Activated CD4-positive, alpha-beta memory T cell treated with anti-CD3 and anti-CD28 coated beads for 36 hours (primary cell): ENCODE measurements around the gene UBC. TPM values are rescaled to one million over a fixed set of nuclear protein-coding genes. Genes with fewer than 3 reads are reported as not detected.
"Not testable (repeated sequence)": the region's sequence is repeated elsewhere in the genome, so short reads cannot be mapped to it uniquely, and the experiment has no call there.

ENCODE experiments used
- CTCF ChIA-PET: fragments of 350-600 bp; sonication (Branson Sonifier 250); formaldehyde crosslinking; loops from one replicate; lab custom pipeline; 2021; ENCODE audit warnings: antibody characterized with exemption, inconsistent platforms; lab: Charles Lee
- POLR2A ChIA-PET: fragments of 350-600 bp; sonication (Branson Sonifier 250); formaldehyde crosslinking; loops from one replicate; lab custom pipeline; 2021; ENCODE audit warnings: antibody characterized with exemption; lab: Charles Lee
- DNase-seq: peaks from one replicate; pipeline ENCODE4 v3.0.0-alpha.2; 2020
- H3K27ac Mint-ChIP-seq: one replicate; pipeline ENCODE4 v1.8.0; 2021; ENCODE audit warnings: mixed read lengths
- H3K27me3 Mint-ChIP-seq: one replicate; pipeline ENCODE4 v1.8.0; 2021; ENCODE audit warnings: mixed read lengths
- H3K36me3 Mint-ChIP-seq: one replicate; pipeline ENCODE4 v1.8.0; 2021; ENCODE audit warnings: mixed read lengths
- H3K4me1 Mint-ChIP-seq: one replicate; pipeline ENCODE4 v1.8.0; 2021; ENCODE audit warnings: low read depth, mixed read lengths
- H3K4me3 Mint-ChIP-seq: one replicate; pipeline ENCODE4 v1.8.0; 2021; ENCODE audit warnings: mild to moderate bottlenecking, mixed read lengths
- H3K9me3 Mint-ChIP-seq: one replicate; pipeline ENCODE4 v1.8.0; 2021; ENCODE audit warnings: mixed read lengths
- intact Hi-C: fragments of 100-400 bp; cut with micrococcal nuclease; formaldehyde crosslinking; loops from one replicate; pipeline ENCODE4 v1.15.1; 2023
- total RNA-seq, 2 experiments: library from RNA; stranded (reverse); gene quantifications; one replicate each; pipeline ENCODE4 v1.2.3, GENCODE V29; 2021

UBC gene
- total RNA-seq, 2 experiments from 2014 or later: 940 to 950 TPM

DNA sequence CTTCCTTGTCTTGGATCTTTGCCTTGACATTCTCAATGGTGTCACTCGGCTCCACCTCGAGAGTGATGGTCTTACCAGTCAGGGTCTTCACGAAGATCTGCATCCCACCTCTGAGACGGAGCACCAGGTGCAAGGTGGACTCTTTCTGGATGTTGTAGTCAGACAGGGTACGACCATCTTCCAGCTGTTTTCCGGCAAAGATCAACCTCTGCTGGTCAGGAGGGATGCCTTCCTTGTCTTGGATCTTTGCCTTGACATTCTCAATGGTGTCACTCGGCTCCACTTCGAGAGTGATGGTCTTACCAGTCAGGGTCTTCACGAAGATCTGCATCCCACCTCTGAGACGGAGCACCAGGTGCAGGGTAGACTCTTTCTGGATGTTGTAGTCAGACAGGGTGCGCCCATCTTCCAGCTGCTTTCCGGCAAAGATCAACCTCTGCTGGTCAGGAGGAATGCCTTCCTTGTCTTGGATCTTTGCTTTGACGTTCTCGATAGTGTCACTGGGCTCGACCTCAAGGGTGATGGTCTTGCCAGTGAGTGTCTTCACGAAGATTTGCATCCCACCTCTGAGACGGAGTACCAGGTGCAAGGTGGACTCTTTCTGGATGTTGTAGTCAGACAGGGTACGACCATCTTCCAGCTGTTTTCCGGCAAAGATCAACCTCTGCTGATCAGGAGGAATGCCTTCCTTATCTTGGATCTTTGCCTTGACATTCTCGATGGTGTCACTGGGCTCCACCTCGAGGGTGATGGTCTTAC lies 1.7 kb downstream of the UBC start:
- peaks cover 72% of the 10 kb centered on the region for H3K4me1 Mint-ChIP-seq
- DNase-seq: not testable (repeated sequence)

DNA sequence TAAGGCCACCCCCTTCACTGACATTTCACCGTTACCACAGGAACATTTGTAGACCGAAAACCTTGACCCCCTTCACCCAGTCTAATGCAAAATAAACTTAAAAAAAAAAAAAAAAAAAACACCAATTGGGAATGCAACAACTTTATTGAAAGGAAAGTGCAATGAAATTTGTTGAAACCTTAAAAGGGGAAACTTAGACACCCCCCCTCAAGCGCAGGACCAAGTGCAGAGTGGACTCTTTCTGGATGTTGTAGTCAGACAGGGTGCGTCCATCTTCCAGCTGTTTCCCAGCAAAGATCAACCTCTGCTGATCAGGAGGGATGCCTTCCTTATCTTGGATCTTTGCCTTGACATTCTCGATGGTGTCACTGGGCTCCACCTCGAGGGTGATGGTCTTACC lies 2.9 kb downstream of the UBC start:
- intact Hi-C loops: loop anchor here (10.0 kb wide), 2 partner anchors 347 to 457 kb away; partner anchors contain the start of gene NCOR2
- not testable (repeated sequence) for DNase-seq, H3K9me3 Mint-ChIP-seq
- Mint-ChIP-seq H3K4me3 (peak overlapping the region; percentile 58), H3K27ac (peak overlapping the region; percentile 61), H3K4me1 (peaks cover 62% of the 10 kb centered on the region), H3K36me3 (peaks cover 37% of the 10 kb centered on the region), H3K27me3 (peaks cover 12% of the 10 kb centered on the region)
- ChIA-PET CTCF (interaction anchor here (0.7 to 10.3 kb wide), 4 partner anchors 9 to 27 kb away, joined by 3 to 202 read pairs (median 4); no protein-coding TSS in a partner anchor), POLR2A (interaction anchor here (1.0 to 2.3 kb wide), 5 partner anchors 9 to 60 kb away, joined by 3 to 17 read pairs (median 3); no protein-coding TSS in a partner anchor)

More for the DNA sequence above, 1.7 kb downstream of the UBC start:
- POLR2A ChIA-PET: interaction anchor here (0.6 to 2.0 kb wide), 2 partner anchors 40 to 50 kb away, joined by 3 to 6 read pairs; no protein-coding TSS in a partner anchor
- CTCF ChIA-PET: interaction anchor here (1.3 to 8.5 kb wide), 2 partner anchors 15 to 28 kb away, joined by 6 to 132 read pairs; no protein-coding TSS in a partner anchor
- Mint-ChIP-seq H3K27me3 (peaks cover 12% of the 10 kb centered on the region), H3K27ac (peak overlapping the region; percentile 100), H3K4me3 (peak overlapping the region; percentile 100), H3K36me3 (peaks cover 37% of the 10 kb centered on the region)
- not testable (repeated sequence) for H3K9me3 Mint-ChIP-seq
- intact Hi-C loops: loop anchor here (10.0 kb wide), 2 partner anchors 348 to 458 kb away; partner anchors contain the start of gene NCOR2

DNA sequence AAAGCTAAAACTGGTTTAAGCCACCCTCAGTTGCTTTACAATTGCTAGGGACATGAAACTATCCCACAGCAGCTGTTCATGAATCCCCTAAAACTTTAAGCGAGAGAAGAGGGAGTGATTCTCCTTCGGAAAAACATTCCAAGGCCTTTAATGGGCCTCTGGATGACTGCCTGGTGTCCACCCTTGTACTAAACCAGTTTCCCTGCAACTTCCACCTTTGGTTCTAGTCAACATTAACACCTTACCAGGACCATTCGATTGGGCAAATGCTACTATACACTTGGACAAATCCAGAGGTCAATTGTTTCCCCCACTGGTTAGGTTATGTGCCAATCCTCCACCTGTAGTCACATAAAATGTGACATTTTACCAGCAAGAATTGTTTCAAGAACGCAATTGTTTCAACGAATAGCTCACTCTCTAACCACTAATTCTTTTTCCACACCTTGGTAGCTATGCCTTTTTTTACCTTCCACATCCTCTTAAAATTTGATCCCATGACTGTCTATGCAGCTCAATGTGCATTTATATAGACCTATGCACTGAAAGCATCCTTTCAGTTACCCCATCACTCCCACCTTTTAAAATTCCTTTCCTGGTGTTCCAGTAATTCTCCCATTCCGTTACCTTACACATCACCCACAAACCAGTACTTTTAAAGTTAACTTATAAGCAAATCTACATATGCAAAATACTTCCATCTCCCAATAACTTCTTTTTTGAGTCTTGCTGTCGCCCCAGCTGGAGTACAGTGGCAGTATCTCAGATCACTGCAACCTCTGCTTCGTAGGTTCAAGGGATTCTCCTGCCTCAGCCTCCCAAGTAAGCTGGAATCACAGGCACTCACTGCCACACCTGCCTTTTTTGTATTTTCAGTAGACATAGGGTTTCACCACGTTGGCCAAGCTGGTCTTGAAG lies 3.6 kb downstream of the UBC start:
- CTCF ChIA-PET: interaction anchor here (0.7 to 10.3 kb wide), 4 partner anchors 8 to 28 kb away, joined by 3 to 202 read pairs (median 4); no protein-coding TSS in a partner anchor
- Mint-ChIP-seq H3K27me3 (peaks cover 12% of the 10 kb centered on the region), H3K36me3 (peaks cover 37% of the 10 kb centered on the region), H3K27ac (peak overlapping the region; percentile 61), H3K9me3 (no peaks in the 10 kb centered on the region), H3K4me3 (peak overlapping the region; percentile 50), H3K4me1 (peaks cover 57% of the 10 kb centered on the region)
- DNase-seq: no peak
- intact Hi-C loops: loop anchor here (10.0 kb wide), 2 partner anchors 346 to 456 kb away; partner anchors contain the start of gene NCOR2
- POLR2A ChIA-PET: interaction anchor here (0.6 to 2.3 kb wide), 10 partner anchors 8 to 61 kb away, joined by 3 to 17 read pairs (median 3); no protein-coding TSS in a partner anchor

DNA sequence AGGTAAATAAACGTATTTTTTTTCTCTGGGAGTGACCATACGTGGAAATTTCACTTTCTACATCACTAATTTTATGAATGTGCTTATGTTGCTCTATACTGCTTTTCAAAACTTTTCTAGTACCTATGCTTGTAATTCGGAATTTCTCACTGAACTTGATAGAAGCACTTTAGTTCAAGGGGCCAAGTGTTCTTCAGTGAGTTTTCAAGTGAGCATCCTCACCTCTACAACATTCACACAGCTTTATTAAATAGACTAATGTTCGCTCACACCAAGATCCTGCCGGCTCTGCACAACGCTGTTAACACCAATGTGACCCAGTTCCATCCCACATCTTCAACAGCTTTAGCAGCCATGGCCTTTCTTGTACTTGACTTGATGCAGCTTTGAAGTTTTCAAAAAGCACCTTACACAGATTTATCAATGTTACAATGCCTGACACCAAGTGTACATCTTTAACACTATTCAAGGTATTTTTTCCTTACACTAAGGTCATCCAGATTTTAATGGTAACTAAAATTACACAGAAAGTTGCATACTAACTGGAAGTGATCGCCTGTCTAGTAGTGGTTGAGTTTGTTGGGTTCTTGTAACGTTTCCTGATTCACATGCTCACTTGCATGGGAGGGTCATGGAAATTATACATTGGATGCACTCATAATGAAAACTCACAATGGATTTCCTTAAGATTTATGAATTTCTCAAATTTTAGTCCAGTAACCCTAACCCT lies 4.5 kb downstream of the UBC start:
- intact Hi-C loops: loop anchor here (5.0 to 10.0 kb wide), 3 partner anchors 48 to 455 kb away; partner anchors contain the start of genes NCOR2 and SCARB1
- H3K4me1 Mint-ChIP-seq: peaks cover 50% of the 10 kb centered on the region
- H3K27ac Mint-ChIP-seq: peak overlapping the region; percentile 61
- DNase-seq: no peak
- ChIA-PET CTCF (interaction anchor here (10.3 kb wide), 1 partner anchor 28 kb away, joined by 202 read pairs; no protein-coding TSS in a partner anchor), POLR2A (interaction anchor here (0.6 to 2.3 kb wide), 5 partner anchors 8 to 30 kb away, joined by 3 to 17 read pairs (median 3); no protein-coding TSS in a partner anchor)
- H3K27me3 Mint-ChIP-seq: peaks cover 12% of the 10 kb centered on the region
- peak overlapping the region; percentile 16 for H3K4me3 Mint-ChIP-seq
- peaks cover 37% of the 10 kb centered on the region for H3K36me3 Mint-ChIP-seq
- H3K9me3 Mint-ChIP-seq: no peaks in the 10 kb centered on the region

DNA sequence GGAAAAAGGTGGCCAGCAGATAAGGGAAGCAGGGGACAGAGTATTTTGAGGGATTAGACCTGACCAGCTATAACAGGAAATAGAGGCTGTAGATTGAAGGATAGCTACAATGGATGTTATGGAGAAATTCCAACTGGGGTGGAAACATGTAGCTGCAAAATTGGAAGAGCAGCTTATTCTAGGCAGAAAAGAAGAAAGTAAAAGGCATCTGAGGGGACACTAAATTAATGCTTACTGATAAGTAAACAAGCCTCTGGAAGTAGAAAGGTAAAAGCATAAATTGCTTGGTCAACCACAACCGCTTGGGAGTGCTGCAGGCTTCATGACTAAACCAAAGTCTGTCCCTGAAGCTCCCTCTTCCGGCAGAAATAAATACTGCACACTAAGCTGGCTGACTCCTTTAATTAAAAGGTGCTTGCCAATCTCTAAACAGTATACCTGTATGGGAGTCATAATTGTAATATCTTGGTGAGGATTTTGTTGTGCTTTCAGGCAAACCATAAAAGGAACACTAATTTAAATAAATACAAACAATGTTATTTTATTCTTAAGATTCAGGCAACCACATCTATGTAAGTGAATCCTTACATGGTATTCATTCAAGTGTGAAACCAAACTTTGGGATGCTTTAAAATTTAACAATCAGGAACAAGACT lies 7.7 kb downstream of the UBC start:
- Mint-ChIP-seq H3K4me1 (peaks cover 24% of the 10 kb centered on the region), H3K9me3 (no peaks in the 10 kb centered on the region), H3K27ac (peak overlapping the region; percentile 25), H3K27me3 (no peaks in the 10 kb centered on the region), H3K4me3 (no peak overlapping the region), H3K36me3 (peaks cover 11% of the 10 kb centered on the region)
- ChIA-PET CTCF (interaction anchor here (0.6 to 10.3 kb wide), 31 partner anchors 9 to 973 kb away, joined by 3 to 202 read pairs (median 4); partner anchors contain the start of gene UBC), POLR2A (interaction anchor here (1.2 to 2.2 kb wide), 4 partner anchors 9 to 132 kb away, joined by 3 to 18 read pairs (median 5); no protein-coding TSS in a partner anchor)
- intact Hi-C loops: loop anchor here (1.0 to 5.0 kb wide), 4 partner anchors 8 to 132 kb away; partner anchors contain the start of genes SCARB1 and UBC
- DNase-seq: peak; percentile 90

DNA sequence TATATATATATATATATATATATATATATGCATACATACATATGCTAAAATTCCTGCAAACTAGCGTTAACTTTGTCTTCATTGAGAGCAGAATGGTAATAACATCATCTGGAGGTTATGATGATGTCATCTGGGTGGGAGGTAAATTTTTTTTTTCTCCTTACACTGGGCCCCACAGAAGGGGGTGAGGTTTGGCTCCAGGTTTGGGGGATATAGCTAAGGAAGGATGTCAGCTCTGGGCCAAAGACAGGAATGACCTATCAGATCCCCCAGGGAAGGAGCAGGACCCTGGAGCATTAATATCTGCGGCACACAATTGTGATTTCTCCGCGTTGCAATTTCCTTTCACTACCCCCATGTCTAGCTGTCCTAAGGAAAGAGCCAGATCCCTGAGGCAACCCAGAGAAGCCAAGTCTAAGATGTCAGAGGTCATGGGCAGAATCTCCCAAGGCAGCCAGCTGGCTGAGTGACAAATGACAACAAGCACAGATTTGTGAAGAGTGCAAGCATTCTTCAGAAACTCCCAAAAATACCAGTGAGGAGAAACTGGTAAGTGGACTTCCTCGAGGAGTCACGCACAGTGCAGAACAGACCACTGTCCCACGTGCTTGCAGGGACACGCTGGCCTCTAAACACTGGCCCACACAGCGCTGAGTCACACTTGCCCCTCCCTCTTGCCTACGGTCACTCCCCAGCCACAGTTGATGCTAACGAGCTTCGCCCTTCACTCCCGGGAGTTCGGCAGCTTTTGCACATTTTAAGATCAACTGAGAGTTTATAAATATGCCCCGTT lies 9.9 kb downstream of the UBC start:
- ChIA-PET POLR2A (no interaction called here), CTCF (interaction anchor here (1.1 to 10.3 kb wide), 4 partner anchors 14 to 867 kb away, joined by 3 to 202 read pairs (median 36); partner anchors contain the start of gene UBC)
- intact Hi-C loops: loop anchor here (5.0 kb wide), 1 partner anchor 42 kb away; the partner anchor contains the start of gene SCARB1
- Mint-ChIP-seq H3K9me3 (no peaks in the 10 kb centered on the region), H3K4me1 (peaks cover 5% of the 10 kb centered on the region), H3K27ac (no peak overlapping the region), H3K27me3 (no peaks in the 10 kb centered on the region), H3K4me3 (no peak overlapping the region), H3K36me3 (no peaks in the 10 kb centered on the region)
- no peak for DNase-seq

DNA sequence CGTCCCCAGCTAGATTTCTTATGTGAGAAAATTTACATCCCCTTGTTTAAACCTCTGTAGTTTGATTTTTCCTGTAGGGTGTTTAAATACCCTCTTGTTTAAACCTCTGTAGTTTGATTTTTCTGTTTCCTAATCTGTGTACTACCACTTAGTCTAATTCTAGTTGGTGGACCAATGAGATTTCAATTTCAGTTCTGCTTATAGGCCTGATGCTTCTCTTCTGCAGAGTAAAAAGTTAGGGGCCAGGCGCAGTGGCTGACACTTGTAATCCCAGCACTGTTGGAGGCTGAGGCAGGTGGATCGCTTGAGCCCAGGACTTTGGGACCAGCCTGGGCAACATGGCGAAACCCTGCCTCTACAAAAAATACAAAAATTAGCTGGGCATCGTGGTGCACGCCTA lies 11.5 kb downstream of the UBC start:
- no peaks in the 10 kb centered on the region for H3K27me3 Mint-ChIP-seq
- intact Hi-C loops: no loop called here

DNA sequence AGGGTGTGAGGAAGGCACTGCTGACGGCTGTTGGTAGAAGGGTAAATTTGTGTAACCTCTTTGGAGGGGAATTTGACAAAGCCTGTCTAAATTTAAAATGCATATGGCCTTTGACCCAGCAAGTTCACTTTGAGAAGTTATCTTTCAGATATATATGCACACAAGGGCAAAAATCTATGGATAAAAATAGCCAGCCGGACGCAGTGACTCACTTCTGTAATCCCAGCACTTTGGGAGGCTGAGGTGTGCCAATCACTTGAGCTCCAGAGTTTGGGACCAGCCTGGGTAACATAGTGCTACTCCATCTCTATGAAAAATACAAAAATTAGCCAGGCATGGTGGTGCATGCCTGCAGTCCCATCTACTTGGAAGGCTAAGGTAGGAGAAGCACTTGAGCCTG lies 13.4 kb downstream of the UBC start:
- ChIA-PET CTCF (interaction anchor here (0.7 kb wide), 1 partner anchor 355 kb away, joined by 3 read pairs; no protein-coding TSS in a partner anchor), POLR2A (no interaction called here)
- Mint-ChIP-seq H3K36me3 (no peaks in the 10 kb centered on the region), H3K4me1 (peaks cover 12% of the 10 kb centered on the region), H3K4me3 (no peak overlapping the region), H3K27me3 (no peaks in the 10 kb centered on the region), H3K27ac (no peak overlapping the region), H3K9me3 (no peaks in the 10 kb centered on the region)
- no peak for DNase-seq
- intact Hi-C loops: no loop called here

More for the DNA sequence above, 11.5 kb downstream of the UBC start:
- CTCF ChIA-PET: interaction anchor here (1.1 to 10.3 kb wide), 2 partner anchors 8 to 35 kb away, joined by 6 to 202 read pairs; no protein-coding TSS in a partner anchor
- Mint-ChIP-seq H3K27ac (no peak overlapping the region), H3K4me1 (peaks cover 16% of the 10 kb centered on the region), H3K36me3 (no peaks in the 10 kb centered on the region), H3K4me3 (no peak overlapping the region), H3K9me3 (no peaks in the 10 kb centered on the region)
- POLR2A ChIA-PET: interaction anchor here (0.5 to 1.3 kb wide), 2 partner anchors 8 to 129 kb away, joined by 3 to 5 read pairs; no protein-coding TSS in a partner anchor
- no peak for DNase-seq

DNA sequence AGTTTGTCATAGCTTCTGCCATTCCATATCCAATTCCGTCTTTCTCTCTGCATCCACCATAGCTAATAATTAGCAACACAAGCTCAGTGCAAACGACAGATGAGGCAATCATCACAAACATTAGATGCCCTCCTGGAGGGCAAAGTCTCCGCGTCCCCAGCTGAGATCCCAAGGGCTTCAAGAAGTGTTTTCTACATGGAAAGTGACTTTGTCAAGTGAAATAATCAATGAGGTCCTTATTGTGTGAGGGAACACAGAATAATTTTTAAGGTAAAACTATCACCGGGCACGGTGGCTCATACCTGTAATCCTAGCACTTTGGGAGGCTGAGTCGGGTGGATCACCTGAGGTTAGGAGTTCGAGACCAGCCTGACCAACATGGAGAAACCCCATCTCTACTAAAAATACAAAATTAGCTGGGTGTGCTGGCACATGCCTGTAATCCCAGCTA lies 14.1 kb downstream of the UBC start:
- POLR2A ChIA-PET, DNase-seq, H3K4me3 Mint-ChIP-seq, H3K36me3 Mint-ChIP-seq, H3K27me3 Mint-ChIP-seq, H3K9me3 Mint-ChIP-seq, intact Hi-C loops, H3K27ac Mint-ChIP-seq: not testable (repeated sequence)
- H3K4me1 Mint-ChIP-seq: peaks cover 12% of the 10 kb centered on the region
- CTCF ChIA-PET: interaction anchor here (0.7 kb wide), 1 partner anchor 356 kb away, joined by 3 read pairs; no protein-coding TSS in a partner anchor
